Natural killer cell treated with Interleukin-12 subunit alpha and Interleukin-12 subunit beta and Interleukin-15 and Interleukin-18, amount 100 ng/mL, for 72 hours (primary cell): Measurements from ENCODE around the gene HK1. TPM values are rescaled to one million over a fixed set of nuclear protein-coding genes. Genes with fewer than 3 reads are reported as not detected.

Experiments used
- ATAC-seq, 2 donors: fragments of 150-1000 bp; cut with Tn5 transposase in 1 of 2; sonication (Bioruptor Pico), chemical (Tn5 transposase) in 1 of 2; 2 replicates each; pipeline ENCODE4 v1.10.0; 2021
- DNase-seq: peaks from one replicate; pipeline ENCODE4 v3.0.0; 2022; ENCODE audit warnings: low spot score
- H3K27ac Mint-ChIP-seq, 2 donors: 1 replicate in 1 of 2; 2 replicates in 1 of 2; pipeline ENCODE4 v1.8.0; 2022; ENCODE audit warnings: mixed read lengths in 2 of 2, mild to moderate bottlenecking in 1 of 2, moderate library complexity in 1 of 2
- H3K27me3 Mint-ChIP-seq, 2 donors: 1 replicate in 1 of 2; 2 replicates in 1 of 2; pipeline ENCODE4 v1.8.0; 2022; ENCODE audit warnings: mixed read lengths in 2 of 2
- H3K36me3 Mint-ChIP-seq: one replicate; pipeline ENCODE4 v1.8.0; 2022; ENCODE audit warnings: mixed read lengths
- H3K4me1 Mint-ChIP-seq, 2 donors: 1 replicate in 1 of 2; 2 replicates in 1 of 2; pipeline ENCODE4 v1.8.0; 2022; ENCODE audit warnings: low read depth in 2 of 2, mixed read lengths in 2 of 2, mild to moderate bottlenecking in 1 of 2
- H3K4me3 Mint-ChIP-seq: one replicate; pipeline ENCODE4 v1.8.0; 2022; ENCODE audit warnings: mixed read lengths
- H3K9me3 Mint-ChIP-seq: 2 replicates; pipeline ENCODE4 v1.8.0; 2022; ENCODE audit warnings: mixed read lengths
- total RNA-seq, 2 donors: library from RNA; stranded (reverse); gene quantifications; one replicate each; pipeline ENCODE4 v1.2.3, GENCODE V29; 2022

Gene HK1
- total RNA-seq, 2 donors from 2014 or later = 169 to 185 TPM

- H3K9me3 Mint-ChIP-seq = no peaks in the 10 kb centered on the region
- H3K4me1 Mint-ChIP-seq = peaks cover 7 to 8% of the 10 kb centered on the region in 2 donors
- no peak overlapping the region for H3K4me3 Mint-ChIP-seq
- no peak overlapping the region for H3K27ac Mint-ChIP-seq
- ATAC-seq = no peak
- H3K36me3 Mint-ChIP-seq = no peaks in the 10 kb centered on the region
- DNase-seq = no peak
- peaks cover 7 to 13% of the 10 kb centered on the region in 2 donors for H3K27me3 Mint-ChIP-seq
Observed at GRCh38 chr10:69421611-69422308, 143.5 kb downstream of the HK1 start.

DNA sequence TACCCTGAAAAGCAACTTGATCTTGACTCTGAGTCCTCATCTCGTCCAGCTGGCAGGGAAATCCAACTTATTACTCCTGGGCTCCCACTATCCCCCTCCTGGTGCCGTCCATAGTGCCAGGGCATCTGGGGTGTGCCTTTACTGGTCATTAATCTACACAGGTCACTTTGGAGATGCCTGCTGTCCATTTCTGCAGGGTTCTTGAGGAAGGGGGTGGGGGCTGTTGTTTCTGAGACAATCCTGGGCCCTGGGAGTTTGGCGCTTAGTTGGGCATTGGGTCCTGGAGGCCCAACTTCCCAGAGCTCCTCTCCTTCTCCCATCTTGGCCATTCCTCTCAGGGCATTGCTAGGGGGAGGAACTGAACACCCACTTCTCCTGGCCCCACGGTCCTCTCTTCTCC is 144.4 kb downstream of the HK1 start:
- Mint-ChIP-seq H3K27me3 (peaks cover 7 to 13% of the 10 kb centered on the region in 2 donors), H3K36me3 (no peaks in the 10 kb centered on the region), H3K27ac (no peak overlapping the region), H3K4me1 (peaks cover 8 to 13% of the 10 kb centered on the region in 2 donors), H3K4me3 (no peak overlapping the region), H3K9me3 (no peaks in the 10 kb centered on the region)
- ATAC-seq (no peak), DNase-seq (no peak)

DNA sequence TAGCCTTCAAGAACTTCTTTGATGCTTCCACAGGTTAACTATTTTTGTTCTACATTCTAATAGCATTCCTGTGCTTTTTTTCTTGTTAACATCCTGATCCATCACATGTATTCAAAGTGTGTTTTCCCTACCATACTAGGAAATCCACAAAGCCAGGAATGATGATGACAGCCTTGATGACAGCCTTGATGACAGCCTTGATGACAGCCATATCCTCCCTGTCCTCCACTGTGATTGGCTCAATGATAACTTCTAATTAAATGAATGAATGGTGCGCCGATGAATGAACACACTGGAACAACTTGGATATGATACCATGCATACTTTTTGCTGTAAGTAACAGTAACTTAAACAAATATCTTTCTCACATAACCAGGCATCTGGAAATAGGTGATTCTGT is 146.7 kb downstream of the HK1 start:
- Mint-ChIP-seq H3K4me3 (no peak overlapping the region), H3K9me3 (no peaks in the 10 kb centered on the region), H3K36me3 (no peaks in the 10 kb centered on the region), H3K27me3 (peaks cover 7 to 13% of the 10 kb centered on the region in 2 donors), H3K27ac (no peak overlapping the region), H3K4me1 (peaks cover 8 to 14% of the 10 kb centered on the region in 2 donors)
- DNase-seq (no peak), ATAC-seq (no peak)

GRCh38 chr10:69425511-69426298 is 147.4 kb downstream of the HK1 start:
- H3K9me3 Mint-ChIP-seq = no peaks in the 10 kb centered on the region
- H3K27me3 Mint-ChIP-seq = peaks cover 7 to 13% of the 10 kb centered on the region in 2 donors
- H3K4me3 Mint-ChIP-seq = no peak overlapping the region
- ATAC-seq (no peak), DNase-seq (no peak)
- H3K4me1 Mint-ChIP-seq = peaks cover 8 to 14% of the 10 kb centered on the region in 2 donors
- H3K36me3 Mint-ChIP-seq = no peaks in the 10 kb centered on the region
- no peak overlapping the region for H3K27ac Mint-ChIP-seq

GRCh38 chr10:69426376-69426727 is 148.1 kb downstream of the HK1 start:
- Mint-ChIP-seq H3K4me3 (no peak overlapping the region), H3K36me3 (no peaks in the 10 kb centered on the region), H3K27me3 (peaks cover 7 to 13% of the 10 kb centered on the region in 2 donors), H3K9me3 (no peaks in the 10 kb centered on the region), H3K27ac (no peak overlapping the region), H3K4me1 (peaks cover 8 to 14% of the 10 kb centered on the region in 2 donors)
- DNase-seq (no peak), ATAC-seq (no peak)

DNA sequence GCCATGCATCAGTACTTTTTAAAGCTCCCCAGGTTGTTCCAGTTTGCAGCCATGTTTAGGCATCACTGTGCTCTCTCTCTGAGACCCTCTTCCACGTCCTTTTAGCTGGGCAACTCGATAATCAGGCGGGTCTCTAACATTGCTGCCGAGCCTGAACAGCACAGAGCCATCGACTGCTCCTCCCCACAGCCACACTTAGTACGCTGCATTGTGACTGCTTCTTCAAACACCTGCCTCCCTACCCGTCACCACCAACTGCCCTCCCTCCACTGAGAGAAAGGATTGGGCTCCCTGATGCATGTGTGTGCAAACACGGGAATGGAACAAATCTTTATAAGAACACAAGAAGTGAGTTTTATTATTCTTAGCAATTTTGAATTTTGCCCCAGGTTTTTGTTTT is 149.9 kb downstream of the HK1 start:
- Mint-ChIP-seq H3K27me3 (peaks cover 3 to 7% of the 10 kb centered on the region in 2 donors), H3K4me3 (no peak overlapping the region), H3K4me1 (peaks cover 8 to 14% of the 10 kb centered on the region in 2 donors), H3K9me3 (no peaks in the 10 kb centered on the region), H3K27ac (no peak overlapping the region), H3K36me3 (no peaks in the 10 kb centered on the region)
- DNase-seq (no peak), ATAC-seq (no peak)

- peaks cover 5 to 6% of the 10 kb centered on the region in 2 donors for H3K27me3 Mint-ChIP-seq
Observed at GRCh38 chr10:69434169-69434568, 155.9 kb downstream of the HK1 start.

GRCh38 chr10:69434926-69435325 is 156.6 kb downstream of the HK1 start:
- ATAC-seq (no peak), DNase-seq (no peak)
- Mint-ChIP-seq H3K9me3 (no peaks in the 10 kb centered on the region), H3K4me1 (no peaks in the 10 kb centered on the region), H3K27ac (no peak overlapping the region), H3K27me3 (peaks cover 5 to 9% of the 10 kb centered on the region in 2 donors), H3K4me3 (no peak overlapping the region), H3K36me3 (no peaks in the 10 kb centered on the region)

More at GRCh38 chr10:69434169-69434568, 155.9 kb downstream of the HK1 start:
- ATAC-seq (no peak), DNase-seq (no peak)
- no peaks in the 10 kb centered on the region for H3K4me1 Mint-ChIP-seq
- H3K36me3 Mint-ChIP-seq = no peaks in the 10 kb centered on the region
- no peak overlapping the region for H3K4me3 Mint-ChIP-seq
- H3K27ac Mint-ChIP-seq = no peak overlapping the region
- no peaks in the 10 kb centered on the region for H3K9me3 Mint-ChIP-seq

GRCh38 chr10:69435966-69436520 is 157.7 kb downstream of the HK1 start:
- H3K4me3 Mint-ChIP-seq = no peak overlapping the region
- ATAC-seq = no peak
- no peak overlapping the region for H3K27ac Mint-ChIP-seq
- no peaks in the 10 kb centered on the region for H3K4me1 Mint-ChIP-seq
- H3K27me3 Mint-ChIP-seq = peaks cover 5 to 9% of the 10 kb centered on the region in 2 donors
- no peak for DNase-seq
- no peaks in the 10 kb centered on the region for H3K9me3 Mint-ChIP-seq
- H3K36me3 Mint-ChIP-seq = no peaks in the 10 kb centered on the region

GRCh38 chr10:69437321-69438259 is 159.3 kb downstream of the HK1 start:
- ATAC-seq (no peak), DNase-seq (no peak)
- peaks cover 5 to 9% of the 10 kb centered on the region in 2 donors for H3K27me3 Mint-ChIP-seq
- no peaks in the 10 kb centered on the region for H3K36me3 Mint-ChIP-seq
- H3K9me3 Mint-ChIP-seq = no peaks in the 10 kb centered on the region
- no peaks in the 10 kb centered on the region for H3K4me1 Mint-ChIP-seq
- no peak overlapping the region for H3K27ac Mint-ChIP-seq
- H3K4me3 Mint-ChIP-seq = no peak overlapping the region

GRCh38 chr10:69438536-69439349 is 160.4 kb downstream of the HK1 start:
- H3K9me3 Mint-ChIP-seq = no peaks in the 10 kb centered on the region
- DNase-seq = no peak
- no peaks in the 10 kb centered on the region for H3K4me1 Mint-ChIP-seq
- no peak overlapping the region for H3K4me3 Mint-ChIP-seq
- peaks cover 5 to 9% of the 10 kb centered on the region in 2 donors for H3K27me3 Mint-ChIP-seq
- no peak overlapping the region for H3K27ac Mint-ChIP-seq
- no peak for ATAC-seq
- no peaks in the 10 kb centered on the region for H3K36me3 Mint-ChIP-seq

GRCh38 chr10:69439350-69439739 is 161.0 kb downstream of the HK1 start:
- H3K4me1 Mint-ChIP-seq = no peaks in the 10 kb centered on the region
- H3K4me3 Mint-ChIP-seq = no peak overlapping the region
- peaks cover 5 to 9% of the 10 kb centered on the region in 2 donors for H3K27me3 Mint-ChIP-seq
- no peak for ATAC-seq
- H3K36me3 Mint-ChIP-seq = no peaks in the 10 kb centered on the region
- no peaks in the 10 kb centered on the region for H3K9me3 Mint-ChIP-seq
- H3K27ac Mint-ChIP-seq = no peak overlapping the region
- no peak for DNase-seq
